Measurements from ENCODE around the gene FOXP3.

FOXP3 gene

DNA sequence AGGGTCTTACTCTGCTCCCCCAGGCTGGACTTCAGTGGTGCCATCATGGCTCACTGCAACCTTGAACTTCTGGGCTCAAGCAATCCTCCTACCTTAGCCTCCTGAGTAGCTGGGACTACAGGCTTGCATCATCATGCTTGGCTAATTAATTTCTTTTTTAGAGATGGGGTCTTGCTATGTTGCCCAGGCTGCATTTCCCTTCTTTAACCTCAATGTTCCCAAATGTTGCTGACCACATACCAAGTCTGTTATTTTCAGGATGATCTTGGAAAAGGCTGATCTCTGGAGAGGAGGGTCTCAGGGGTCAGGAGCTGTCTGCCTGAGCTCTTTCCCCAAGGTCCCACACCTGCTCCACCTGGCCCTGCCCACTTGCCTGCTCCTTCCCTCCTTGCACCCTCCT, 44.4 kb downstream of the FOXP3 start:
- no peak for DNase-seq

DNA sequence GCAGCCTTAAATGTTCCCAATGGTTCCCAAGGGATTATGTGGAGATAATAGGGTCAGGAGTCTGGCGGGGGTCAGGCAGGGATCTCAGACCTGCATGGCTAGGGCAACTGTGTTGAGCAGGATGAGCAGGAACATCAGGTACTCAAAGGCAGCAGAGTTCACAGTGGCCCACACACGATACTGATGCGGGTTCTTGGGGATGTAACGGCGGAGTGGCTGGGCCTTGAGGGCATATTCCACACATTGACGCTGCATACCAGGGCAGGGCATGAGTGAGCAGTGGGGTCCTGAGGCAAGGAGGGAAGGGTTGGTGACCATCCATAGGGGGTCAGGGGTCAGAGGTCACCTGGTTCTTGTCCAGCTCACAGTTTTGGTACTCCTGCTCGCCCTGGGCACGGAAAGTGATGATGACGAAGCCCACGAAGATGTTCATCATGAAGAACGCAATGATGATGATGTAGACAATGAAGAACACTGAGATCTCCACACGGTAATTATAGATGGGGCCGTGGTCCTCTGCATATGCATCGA, 49.4 kb downstream of the FOXP3 start:
- DNase-seq: no peak

DNA sequence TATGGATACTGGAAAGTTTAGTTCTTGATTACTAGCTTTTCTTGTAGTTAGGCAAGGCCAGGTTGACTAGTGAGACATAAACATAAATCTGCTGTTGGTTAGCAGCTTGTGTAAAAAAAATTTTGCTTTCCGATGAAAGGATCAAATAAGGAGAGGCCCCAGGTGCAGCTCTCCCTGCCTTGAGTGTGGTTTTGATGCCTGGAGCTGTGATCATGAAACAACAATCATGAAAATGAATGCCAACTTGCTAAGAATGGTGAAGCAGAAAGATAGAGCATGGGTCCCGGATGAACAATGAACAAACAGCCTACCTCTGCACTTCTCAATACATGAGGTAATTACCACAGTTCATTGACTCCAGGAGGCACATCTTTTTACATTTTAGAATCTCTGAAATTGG, 50.1 kb downstream of the FOXP3 start:
- no peak for DNase-seq

DNA sequence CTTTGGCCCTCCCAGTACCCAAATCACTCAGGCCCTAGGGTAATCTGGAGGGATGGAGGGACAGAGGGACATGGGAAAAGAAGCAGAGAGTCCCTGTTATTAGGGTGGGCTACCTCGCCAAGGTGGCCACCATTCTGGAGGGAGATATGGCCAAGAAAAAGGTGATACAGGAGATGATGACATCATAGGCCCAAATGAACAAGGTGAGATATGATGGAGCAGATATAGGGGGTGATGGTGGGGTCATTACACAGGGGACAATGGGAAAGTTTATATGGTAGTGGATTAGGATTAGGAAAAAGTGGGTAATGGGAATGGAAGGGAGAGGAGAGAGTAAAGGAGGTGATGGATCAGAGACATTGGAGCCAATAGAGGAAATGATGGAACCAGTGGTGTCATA, 51.6 kb downstream of the FOXP3 start:
- DNase-seq: no peak

DNA sequence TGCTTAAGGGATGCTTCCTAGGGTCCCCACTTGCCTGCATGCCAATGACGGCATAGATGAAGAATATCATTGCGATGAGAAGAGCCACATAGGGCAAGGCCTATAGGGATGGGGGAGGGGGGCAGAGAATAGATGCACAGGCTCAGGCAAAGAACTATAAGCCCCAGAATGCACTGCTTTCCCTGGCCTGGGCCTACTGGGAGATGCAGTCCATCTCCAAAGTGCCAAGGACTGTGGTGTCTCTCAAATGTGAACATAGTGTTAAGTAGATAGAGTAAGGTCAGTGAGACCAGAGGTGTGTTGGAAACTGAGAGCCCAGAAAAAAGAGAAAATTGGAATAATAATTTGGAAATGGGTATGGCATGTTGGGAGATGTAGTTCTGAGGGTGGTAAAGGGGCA, 52.3 kb downstream of the FOXP3 start:
- no peak for DNase-seq

DNA sequence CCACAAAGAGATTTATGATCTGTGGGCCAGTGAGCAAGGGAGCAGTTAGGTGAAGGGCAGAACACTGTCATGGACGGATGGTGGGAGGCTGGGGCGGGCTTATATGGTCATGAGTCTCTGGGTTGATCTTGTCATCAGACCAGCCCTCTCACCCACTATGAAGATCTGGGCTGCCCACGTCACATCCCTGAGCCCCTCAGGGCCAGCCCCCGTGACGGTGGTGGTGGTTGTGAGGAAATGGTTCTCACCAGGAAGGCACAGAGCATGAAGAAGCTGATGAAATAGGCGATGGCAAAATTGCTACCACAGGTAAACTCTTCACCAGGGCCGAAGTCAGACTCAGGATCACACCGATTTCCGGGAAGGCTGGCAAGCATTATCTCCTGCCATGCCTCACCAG, 53.4 kb downstream of the FOXP3 start:
- no peak for DNase-seq

DNA sequence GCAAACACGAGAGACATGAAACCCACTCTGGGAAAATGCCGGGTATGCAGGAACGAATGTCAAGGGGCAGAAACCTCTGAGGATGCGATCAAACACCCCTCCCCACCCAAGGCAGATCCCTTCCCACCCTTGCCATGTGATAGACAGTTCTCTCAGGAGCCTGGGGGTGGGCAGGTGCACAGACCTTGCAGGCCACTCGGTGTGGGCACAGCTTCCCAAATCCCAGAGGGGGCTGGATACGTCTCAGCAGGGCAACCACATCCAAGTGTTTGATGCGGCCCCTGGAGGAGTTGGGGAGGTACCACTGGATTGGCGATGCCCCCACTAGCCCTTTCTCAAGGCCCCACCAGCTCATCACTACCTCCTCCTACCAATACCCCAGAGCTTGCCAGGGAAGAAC, 54.1 kb downstream of the FOXP3 start:
- no peak for DNase-seq

DNA sequence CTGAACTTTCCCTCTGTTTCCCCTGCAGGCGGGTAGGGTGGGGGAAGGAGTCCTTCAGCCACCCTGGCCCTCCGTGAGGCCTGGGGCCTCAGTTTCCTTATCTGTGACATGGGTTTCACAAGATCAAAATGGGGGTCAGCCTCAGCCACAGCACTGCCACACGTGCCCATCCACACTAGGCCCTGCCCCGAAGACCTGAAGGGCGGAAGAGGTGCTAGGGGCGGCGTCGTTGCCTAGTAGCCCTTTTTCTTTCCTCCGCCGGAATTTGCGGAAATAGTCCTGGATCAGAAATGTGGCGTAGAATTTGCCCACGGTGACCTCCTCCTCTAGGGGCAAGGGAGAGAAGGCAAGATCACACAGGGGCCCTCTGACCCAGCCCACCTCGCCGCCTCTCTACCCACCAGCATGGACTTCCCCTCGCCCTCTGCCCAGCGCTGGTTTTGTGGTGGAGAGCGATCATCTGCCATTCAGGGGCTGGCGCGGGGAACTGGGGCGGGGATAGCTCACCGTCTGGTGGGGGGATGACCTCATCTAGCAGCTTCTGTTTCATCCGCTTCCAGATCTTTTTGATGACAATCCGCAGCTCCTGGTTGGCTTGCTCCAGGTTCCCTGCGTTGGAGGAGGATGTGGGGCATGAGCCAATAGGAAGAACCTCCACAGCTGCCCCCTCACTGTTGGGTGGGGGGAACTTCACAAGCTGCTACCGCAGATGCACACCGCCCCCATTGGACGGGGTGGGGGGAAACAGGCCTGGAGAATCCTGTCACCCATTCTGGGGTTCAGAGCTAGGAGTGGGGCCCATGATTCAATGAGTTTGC, 54.9 kb downstream of the FOXP3 start:
- DNase-seq: peak in 27 of 58 donors; percentile 1 to 63 (median 25)

DNA sequence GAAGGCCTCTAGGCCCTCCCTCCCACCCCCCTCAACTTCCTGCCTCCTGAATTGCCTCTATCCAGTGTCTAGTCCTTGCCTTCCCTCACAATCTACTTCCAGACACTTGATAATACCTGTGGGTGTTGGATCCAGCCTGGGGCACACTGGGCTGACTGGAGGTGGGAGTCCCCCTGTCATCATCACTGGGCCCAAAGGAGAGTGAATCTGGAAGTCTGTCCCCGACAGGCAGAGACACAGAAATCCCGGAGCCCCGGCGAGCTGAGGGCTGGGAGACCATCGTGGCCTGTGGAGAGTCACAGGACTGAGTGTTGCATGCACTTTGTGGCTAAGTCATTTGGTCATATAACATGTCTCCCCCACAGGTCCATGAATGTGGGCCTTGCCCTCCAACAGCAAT, 56.1 kb downstream of the FOXP3 start:
- DNase-seq: no peak

DNA sequence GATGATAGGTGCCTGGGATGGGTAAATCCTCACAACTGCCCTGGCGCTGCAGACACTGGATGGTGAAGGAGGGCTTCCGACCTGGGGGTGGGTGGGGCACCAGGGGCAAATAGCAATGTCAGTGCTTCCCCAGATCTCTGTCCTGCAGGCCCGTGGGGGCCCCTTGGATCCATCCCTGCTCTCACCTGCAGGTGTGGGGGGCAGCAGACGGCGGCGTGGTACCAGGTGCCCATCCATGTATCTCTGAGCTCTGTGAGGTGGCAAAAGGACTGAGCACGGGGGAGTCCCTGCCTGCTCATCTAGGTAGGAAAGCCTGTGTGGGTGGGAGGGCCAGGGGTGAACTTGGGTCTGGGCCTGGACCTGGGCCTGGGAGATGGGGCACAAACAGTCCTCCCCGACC, 58.0 kb downstream of the FOXP3 start:
- DNase-seq: no peak

DNA sequence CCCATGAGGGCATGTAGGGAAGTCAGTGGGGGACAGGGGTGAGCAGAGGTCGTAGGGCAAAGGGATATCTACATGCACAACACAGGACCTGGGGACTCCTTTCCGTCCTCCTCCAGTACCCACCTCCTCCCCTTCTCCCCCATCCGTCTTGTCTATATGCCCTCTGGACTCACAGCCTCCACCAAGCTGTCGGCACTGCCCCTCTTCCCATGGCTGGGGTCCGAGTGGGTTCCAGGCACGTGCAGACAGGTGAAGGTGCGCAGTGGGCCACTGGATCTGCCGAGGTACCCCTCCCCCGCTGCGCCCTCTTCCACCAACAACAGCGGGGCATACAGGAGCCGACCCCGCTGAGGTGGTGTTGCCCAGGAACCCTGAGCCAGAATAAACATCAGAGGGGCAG, 59.1 kb downstream of the FOXP3 start:
- no peak for DNase-seq

DNA sequence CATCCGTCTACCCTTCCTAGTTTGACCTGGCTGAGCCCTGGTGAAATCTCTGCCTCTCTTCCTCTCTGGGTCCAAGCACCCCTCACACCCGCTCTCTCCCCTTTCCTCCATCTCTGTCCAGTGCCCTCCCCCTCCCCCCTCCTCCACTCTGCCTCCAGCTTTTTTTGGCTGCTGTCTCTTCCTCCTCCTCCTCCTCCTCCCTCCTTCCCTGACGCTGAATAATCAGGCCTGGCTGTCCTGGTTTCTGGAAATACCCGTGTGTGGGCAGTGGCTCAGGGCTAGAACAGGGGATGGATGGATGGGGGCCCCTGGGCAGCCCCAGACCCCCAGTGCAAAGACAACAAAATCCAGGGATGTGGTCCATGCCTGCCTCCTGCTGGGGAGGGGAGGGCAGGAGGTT, 59.8 kb downstream of the FOXP3 start:
- peak in 16 of 58 donors; percentile 0 to 38 (median 16) for DNase-seq

DNA sequence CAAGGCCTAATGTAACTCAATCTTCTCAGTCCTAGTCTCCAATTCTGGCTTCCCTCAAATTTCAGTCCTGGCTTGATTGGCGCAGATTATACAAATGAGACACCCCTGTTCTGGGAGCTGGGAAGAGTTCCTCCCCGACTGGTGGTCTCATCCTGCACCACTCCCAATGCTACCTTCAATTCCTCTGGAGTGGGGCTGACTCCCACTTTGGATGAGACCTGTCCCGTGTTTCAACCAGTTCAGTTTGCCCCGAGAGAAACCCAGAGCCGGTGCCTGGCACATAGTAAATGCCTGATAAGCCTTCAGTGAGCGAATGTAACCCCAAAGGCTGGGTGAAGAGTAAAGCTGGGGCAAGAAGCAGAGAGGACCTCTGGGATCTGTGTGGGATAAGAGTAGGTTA, 60.5 kb downstream of the FOXP3 start:
- no peak for DNase-seq

DNA sequence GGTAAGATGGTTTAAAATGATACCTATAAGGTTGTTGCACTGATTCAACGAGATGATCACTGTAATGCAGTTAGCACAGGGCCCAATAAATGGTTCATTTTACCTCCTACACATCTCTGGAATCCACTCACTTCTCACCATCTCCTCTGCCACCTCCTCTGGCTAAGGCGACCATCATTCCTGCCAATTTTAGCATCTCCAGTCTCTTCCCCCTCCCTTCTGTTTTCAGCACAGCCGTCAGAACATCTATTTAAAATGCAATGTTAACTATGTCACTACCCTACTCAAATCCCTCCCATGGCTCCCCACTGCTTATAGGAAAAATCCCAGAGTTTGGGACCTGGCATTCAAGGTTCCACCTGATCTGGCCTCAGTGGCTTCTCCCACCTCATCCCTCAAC, 61.0 kb downstream of the FOXP3 start:
- peak in 8 of 58 donors; percentile 1 to 40 (median 9) for DNase-seq

DNA sequence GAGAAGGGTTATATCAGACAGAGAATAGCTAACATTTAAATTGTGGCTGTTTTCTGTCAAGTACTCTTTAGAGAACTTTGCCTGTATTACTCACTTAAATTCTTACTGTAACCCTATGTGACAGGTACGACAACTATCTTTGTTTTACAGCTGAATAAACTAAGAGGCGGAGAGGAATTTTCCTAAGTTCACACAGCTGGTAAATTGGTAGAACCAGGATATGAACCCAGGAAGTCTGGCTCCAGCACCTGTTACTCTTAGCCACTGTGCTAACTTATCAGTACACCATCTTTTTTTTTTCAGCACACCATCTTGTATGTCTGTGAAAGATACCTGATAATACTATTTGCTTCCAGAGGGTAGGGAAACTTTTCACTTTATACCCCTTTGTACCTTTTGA, 62.5 kb downstream of the FOXP3 start:
- DNase-seq: no peak
